ENCODE measurements around the gene VCX3B.
"Not testable (repeated sequence)": the region's sequence is repeated elsewhere in the genome, so short reads cannot be mapped to it uniquely, and the experiment has no call there.

VCX3B gene

DNA sequence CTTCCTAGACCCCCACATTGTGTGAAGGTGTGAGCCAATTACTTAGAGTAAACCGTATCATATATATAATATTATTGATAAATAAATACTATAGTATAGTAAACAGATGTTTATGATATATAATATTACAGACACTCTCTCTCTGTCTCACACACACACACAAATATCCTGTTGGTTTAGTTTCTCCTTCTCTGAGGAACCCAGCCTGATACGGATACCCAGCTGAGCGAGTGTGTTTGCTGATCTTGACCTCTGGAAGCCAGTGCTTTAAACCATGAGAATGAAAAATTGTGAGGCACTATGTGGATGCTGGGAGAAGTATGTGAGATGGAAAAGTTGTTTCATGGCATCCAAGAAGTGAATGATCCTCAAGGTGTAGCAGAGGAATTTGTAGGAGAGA is at the start of gene VCX3B:
TSS of gene VCX3B (plus strand) at position 301 of the 400 bp plus-strand sequence. CDS start 621 bp downstream, outside the sequence.
- DNase-seq: not testable (repeated sequence)

DNA sequence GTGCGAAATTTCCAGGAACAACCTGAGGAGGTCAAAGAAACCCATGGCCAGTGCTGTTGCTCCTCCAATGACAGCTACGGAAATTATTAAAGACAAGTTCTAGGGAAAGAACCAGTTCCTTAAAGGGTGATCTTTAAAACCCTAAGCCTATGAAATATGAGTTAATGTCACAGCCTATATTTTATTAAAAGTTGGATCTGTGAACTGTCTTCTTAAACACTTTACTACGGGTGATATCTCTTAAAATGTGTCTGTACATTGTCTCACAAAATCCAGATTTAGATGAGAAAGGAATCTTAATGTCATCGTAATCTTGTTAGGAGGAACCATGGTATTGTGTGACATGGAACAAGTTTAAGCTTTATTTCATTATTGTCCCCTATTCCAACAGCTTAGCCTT is 46.3 kb upstream of the VCX3B start:
- DNase-seq: no peak

DNA sequence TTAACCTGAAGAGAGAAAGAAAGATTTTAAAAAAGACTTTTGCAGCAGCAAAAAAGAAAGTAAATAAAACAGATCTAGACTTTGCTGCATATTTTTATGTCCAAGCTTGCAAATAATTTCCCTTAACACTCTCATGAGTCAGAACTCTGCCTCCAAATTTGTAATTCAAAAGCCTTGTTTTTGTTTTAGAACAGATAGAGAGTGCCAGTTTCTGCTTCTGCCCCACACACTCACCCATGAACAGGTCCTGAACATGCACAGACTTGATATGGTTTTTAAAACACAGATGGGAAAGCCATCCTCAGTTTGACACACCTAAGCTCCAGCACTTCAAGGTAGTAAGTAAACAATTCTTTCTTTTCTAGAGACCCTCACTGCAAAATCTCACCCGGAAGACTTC is 39.7 kb upstream of the VCX3B start:
- DNase-seq: no peak

DNA sequence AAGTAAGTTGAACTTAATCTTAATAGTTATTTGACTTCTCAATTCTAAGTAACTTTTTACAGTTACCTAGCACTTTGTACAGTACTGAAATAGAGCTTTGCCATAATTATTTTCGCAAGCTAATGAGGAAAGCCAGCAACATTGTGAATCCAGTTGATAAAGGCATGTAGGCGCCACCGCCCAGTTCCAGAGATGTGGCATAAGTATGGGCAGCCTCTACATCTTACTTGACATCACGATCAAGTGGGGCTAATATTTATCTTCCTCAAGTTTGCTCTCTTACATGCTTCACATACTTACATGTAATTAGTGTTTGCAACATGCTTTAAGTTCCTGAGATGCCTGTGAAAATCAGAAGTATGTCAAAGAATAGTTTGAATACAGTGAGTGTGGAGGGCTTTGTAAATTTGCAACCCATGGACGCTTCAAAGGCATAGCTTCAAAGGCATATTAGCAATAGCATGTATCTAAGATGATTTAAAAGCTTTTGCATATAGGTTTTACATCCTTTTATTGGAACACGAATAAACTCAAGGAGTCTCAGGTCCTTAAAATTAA is 34.9 kb upstream of the VCX3B start:
- DNase-seq: no peak

DNA sequence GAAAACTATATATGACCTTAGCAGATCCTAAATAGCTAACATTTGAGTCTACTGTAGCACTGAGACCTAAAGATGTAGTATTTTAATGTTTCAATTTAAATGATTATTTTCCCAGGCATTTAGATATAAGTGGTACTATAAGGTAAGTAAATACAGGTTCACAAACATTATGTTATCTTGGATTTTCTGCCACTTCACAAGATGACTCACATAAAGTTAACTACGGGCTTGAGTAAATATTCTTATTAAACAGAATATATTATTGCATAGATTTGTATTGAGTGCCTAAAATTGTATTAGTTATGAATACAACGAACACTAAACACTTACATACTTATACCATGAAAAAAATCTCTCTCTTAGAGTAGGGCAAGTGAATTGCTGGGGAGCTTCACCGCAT is 34.2 kb upstream of the VCX3B start:
- DNase-seq: no peak

DNA sequence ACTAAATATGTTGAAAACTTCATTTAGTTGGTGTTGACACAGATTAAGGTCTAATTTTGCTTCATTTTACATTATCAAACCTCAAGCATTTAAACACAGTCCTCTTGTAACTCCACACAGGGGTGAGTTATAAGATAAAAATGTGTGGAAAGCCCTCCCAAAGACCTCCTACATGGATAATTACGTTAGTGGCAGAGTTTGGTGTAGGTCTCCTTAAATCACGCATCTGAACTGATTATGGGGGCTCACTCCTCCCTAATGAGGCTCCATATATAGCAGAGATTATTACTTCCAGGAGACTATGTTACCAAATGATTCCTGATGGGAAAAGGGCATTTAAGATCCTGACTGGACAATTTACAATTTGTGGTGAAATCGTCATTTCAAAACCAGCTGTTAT is 32.2 kb upstream of the VCX3B start:
- no peak for DNase-seq

DNA sequence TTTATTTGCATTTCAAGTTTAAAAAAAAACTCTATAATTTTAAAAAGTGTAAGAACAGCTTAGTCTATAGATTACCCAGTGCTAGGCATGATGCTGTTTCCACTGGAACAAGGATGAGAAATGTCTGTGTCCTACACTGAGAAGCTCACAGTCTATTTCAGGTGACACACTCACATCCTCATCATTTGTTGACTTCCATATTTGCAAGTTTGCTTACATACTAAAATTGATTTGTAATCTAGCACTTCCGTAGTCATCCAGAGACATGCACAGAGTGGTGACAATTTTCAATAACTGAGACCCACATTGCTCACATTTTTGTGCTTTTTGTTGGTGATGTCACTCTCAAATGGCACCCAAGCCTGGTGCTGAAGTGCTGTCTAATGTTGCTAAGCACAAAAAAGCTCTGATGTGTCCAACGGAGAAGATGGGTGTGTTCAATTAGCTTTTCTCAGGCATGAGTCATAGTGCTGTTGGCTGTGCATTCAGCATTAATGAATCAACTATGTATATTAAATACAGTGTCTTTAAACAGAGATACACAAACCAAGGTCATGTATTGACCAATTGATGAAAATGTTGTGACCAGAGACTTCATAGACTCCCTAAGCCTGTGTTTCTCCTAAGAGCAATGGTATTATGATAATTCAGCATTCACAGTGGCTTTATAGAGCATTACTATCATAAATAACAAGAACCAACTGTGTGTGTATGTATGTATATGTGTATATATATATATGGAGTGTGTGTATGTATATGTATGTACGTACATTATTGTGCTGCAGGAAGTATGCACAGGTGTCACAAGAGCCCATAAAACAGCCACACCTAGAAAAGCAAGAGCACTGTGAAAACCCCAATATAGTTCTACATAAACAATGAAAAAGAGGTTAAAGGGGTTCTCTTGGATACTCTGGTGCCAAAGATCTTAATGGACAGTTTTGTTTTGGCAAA is 31.2 kb upstream of the VCX3B start:
- DNase-seq: no peak

DNA sequence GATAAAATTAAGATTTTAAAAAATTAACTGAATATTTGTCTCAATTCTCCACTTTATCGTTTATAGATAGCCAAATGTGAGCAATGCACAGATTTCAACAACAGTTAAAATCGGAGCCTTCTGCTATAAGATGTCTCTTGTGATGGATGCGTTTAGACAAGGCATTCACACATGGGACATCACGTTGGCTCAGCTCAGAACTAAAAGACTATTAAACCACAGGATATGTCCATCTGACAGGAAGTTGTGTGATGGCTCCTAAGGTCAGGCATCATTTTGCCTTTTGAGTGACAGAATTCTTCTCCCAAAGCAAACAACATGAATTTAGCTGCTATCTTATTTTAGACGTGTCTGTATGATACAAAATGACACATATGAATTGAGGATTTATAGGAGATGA is 17.3 kb upstream of the VCX3B start:
- DNase-seq: no peak

DNA sequence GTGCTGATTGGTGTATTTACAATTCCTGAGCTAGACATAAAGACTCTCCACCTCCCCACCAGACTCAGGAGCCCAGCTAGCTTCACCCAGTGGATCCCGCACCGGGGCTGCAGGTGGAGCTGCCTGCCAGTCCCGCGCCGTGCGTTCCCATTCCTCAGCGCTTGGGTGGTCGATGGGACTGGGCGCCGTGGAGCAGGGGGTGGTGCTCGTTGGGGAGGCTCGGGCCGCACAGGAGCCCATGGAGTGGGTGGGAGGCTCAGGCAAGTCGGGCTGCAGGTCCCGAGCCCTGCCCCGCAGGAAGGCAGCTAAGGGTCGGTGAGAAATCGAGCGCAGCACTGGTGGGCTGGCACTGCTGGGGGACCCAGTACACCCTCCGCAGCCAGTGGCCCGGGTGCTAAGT is 12.3 kb upstream of the VCX3B start:
- not testable (repeated sequence) for DNase-seq

DNA sequence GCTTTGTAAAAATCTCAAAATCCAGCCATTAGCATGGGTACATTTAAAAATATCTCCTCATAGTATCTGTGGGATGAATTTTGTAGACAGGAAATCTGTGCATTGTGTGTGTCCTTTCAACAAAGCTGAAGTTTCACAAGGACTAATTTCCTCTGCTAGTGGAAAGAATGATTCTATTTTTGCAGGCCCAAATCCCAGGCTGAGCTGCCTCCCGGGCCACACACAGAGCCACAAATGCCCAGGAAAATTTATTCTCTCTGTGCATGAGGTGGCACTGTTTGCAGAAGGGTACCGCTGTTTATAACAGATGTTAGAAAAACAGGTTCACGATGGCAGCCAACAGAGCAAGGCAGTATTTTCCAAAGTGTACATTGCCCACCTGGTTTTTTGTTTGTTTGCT is 11.0 kb upstream of the VCX3B start:
- no peak for DNase-seq

DNA sequence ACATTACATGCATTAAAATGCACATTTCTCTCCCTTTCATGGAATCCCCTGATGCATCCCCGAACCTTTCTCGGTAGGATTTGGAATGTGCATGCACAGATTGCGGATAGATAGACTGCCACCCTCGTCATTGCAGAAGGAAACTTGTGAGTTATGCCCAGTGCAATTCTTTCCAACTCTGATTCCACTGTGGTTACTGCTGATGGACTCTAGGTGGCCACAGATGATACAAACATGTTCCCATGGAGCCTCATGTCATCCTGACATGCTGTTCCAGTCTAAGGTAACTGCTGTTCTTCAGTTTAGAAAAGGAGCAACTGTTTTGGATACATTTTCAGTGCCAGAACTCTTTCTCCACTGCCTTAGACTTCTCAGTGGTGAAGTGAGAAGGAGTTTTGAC is 9.1 kb upstream of the VCX3B start:
- DNase-seq: no peak

DNA sequence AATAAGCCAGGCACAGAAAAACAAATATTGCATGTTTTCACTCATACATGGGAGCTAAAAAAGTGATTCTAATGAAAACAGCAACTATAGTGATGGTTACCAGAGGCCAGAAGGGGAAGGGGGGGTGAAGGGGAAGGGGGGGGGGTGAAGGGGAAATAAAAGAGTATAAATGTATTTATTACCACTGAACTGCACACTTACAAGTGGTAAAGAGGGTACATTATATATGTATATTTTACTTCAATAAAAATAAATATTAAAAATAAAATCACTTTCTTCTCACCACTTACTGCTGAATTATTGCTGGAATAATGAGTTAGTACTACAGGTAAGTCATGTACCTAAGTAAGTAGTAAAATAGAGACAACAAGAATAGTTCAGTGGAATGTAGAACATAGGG is 2.1 kb upstream of the VCX3B start:
- no peak for DNase-seq

DNA sequence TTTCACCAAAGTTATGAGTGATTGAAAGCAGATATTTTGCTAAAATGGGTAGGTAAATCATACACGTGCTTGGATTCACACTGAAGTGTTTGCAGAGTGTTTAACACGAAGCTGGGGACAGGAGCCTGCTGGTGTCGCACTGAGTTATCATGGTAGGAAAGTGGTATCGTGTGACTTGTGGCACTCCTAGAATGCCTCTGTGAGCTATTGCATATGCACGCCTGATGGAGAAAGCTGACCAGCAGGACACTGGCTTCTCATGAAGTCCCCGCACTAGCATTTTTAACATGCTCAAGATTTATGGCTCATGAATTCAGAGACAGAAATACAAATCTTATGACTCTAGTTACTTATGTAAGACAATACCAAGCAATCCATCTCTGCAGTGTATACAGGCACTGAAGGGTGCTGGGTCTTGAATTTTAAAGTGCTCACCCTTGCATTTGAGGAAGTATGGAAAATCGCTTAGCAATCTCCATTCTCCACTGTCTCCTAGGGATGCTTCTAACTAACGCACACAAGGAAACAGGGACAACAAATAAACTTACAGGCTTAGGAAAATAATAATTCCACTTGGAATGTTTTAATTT is 19.8 kb downstream of the VCX3B start:
- no peak for DNase-seq

DNA sequence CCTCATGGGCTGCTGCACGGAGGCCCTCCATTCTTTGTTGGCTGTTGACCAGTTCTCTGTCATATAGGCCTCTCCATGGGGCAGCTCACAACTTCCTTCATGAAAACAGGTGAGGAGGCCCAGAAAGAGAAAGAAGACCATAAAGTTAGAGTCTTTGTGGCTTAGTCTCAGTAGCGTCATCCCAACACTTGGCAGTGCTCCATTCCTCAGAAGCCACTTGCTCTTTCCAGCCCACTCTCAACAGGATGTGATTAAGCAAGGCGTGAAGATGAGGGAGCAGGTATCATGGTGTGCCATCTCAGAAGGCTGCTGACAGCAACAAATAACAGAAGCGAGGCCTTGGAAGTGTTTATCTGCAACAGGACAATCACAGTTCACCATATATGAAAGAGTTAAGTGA is 30.4 kb downstream of the VCX3B start:
- not testable (repeated sequence) for DNase-seq

DNA sequence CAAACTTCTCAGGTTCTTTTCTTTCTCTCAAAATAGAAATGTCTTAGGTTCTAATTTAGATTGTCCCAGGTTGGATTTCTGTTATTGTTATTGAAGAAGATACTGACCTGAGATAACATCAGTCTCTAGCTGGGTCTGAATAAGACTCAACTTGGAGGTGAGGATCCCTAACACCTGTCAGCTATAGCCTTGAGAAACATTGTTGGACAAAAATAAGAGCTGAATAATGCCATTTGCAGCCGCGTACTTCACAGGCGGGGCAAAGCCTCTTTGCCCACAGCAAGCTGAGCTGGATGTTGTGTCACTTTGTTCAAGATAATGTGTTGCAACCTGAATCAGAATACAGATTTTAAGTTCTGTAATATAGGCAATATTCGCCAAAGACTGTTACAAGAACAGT is 35.6 kb downstream of the VCX3B start:
- no peak for DNase-seq

DNA sequence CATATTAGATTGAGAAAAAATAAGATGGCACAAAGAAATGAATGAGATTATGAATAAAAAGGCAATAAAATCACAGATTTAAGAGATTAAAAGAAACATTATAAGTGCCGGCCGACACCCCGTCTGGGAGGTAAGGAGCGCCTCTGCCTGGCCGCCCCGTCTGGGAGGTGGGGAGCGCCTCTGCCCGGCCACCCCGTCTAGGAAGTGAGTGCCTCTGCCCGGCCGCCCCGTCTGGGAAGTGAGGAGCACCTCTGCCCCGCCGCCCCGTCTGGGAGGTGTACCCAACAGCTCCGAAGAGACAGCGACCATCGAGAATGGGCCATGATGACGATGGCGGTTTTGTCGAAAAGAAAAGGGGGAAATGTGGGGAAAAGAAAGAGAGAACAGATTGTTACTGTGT is 37.5 kb downstream of the VCX3B start:
- not testable (repeated sequence) for DNase-seq

DNA sequence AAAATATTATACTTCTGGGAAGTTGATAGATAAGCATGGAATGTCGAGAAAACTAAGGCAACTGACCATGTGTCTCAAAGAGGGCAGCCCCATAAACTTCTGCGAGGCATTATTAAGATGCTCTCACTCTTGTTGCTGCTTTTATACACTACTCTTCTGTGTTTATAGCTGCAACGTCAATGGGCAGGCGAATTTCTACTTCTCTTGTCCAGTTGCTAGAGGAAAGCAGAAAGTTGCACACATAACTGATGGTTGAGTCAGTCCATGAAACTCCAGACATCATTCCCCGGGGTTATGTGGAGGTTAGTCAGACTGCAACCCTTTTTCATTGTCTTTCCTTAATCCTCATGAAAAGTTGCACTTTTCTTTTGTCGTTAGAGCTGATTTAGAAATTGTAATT is 39.8 kb downstream of the VCX3B start:
- no peak for DNase-seq
